Endothelial cell (in vitro differentiated cells): ENCODE measurements around the gene MTMR3. TPM values are rescaled to one million over a fixed set of nuclear protein-coding genes. Genes with fewer than 3 reads are reported as not detected.

Experiments
- DNase-seq: peaks from one replicate; pipeline ENCODE4 v3.0.0; 2021; ENCODE audit warnings: low spot score
- H3K27ac Mint-ChIP-seq: one replicate; pipeline ENCODE4 v1.8.0; 2021; ENCODE audit warnings: mixed read lengths, inconsistent platforms; ENCODE audit not compliant: unreplicated experiment
- H3K27me3 Mint-ChIP-seq: one replicate; pipeline ENCODE4 v1.8.0; 2021; ENCODE audit warnings: mild to moderate bottlenecking, moderate library complexity, mixed read lengths, inconsistent platforms; ENCODE audit not compliant: unreplicated experiment
- H3K36me3 Mint-ChIP-seq: one replicate; pipeline ENCODE4 v1.8.0; 2021; ENCODE audit warnings: mild to moderate bottlenecking, low read depth, mixed read lengths, inconsistent platforms; ENCODE audit not compliant: unreplicated experiment
- H3K4me1 Mint-ChIP-seq: one replicate; pipeline ENCODE4 v1.8.0; 2021; ENCODE audit warnings: mild to moderate bottlenecking, mixed read lengths, inconsistent platforms; ENCODE audit not compliant: unreplicated experiment
- H3K4me3 Mint-ChIP-seq: one replicate; pipeline ENCODE4 v1.8.0; 2021; ENCODE audit warnings: mild to moderate bottlenecking, mixed read lengths, inconsistent platforms; ENCODE audit not compliant: unreplicated experiment
- H3K9me3 Mint-ChIP-seq: one replicate; pipeline ENCODE4 v1.8.0; 2021; ENCODE audit warnings: mixed read lengths, inconsistent platforms; ENCODE audit not compliant: unreplicated experiment
- total RNA-seq: library from RNA; stranded (reverse); fragmentation: NEBNext Ultra II Directional; extraction: Animal tissue kit (Norgen Biotek cat#: 25700); gene quantifications from one replicate; pipeline ENCODE4 v1.2.1, GENCODE V29; 2021; ENCODE audit not compliant: unreplicated experiment
- TF ChIP-seq, protein P1 (sequence below): fragments of 200-600 bp; sonication (generic); IDR thresholded peaks from one replicate; pipeline ENCODE4 v1.5.0; 2021; ENCODE audit warnings: antibody characterized with exemption; ENCODE audit not compliant: unreplicated experiment

Gene MTMR3
- total RNA-seq, 1 donor from 2014 or later: 39.1 TPM

DNA sequence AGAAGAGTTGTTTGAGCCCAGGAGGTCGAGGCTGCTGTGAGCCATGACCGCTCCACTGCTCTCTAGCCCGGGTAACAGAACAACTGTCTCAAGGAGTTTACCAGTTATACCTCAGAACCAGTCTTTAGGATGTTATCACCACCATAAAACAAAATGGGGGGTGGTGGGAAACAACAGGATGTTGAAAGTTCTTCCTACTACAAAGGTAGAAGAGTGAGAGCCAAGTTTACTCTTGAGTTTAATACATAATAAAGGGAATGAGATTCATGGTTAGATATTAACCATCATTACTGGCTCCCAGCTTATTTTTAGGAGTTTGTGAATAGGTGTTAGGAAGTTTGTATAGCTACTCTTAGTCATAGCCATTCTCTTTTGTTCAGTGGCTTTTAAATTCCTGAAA is 118.5 kb downstream of the MTMR3 start:
- H3K27ac Mint-ChIP-seq: no peak overlapping the region
- H3K27me3 Mint-ChIP-seq: no peaks in the 10 kb centered on the region
- no peaks in the 10 kb centered on the region for H3K9me3 Mint-ChIP-seq
- H3K4me3 Mint-ChIP-seq: peak overlapping the region; percentile 29
- peaks cover 3% of the 10 kb centered on the region for H3K4me1 Mint-ChIP-seq
- H3K36me3 Mint-ChIP-seq: peaks cover 15% of the 10 kb centered on the region
- no peak for DNase-seq
- TF ChIP-seq, protein P1, sequence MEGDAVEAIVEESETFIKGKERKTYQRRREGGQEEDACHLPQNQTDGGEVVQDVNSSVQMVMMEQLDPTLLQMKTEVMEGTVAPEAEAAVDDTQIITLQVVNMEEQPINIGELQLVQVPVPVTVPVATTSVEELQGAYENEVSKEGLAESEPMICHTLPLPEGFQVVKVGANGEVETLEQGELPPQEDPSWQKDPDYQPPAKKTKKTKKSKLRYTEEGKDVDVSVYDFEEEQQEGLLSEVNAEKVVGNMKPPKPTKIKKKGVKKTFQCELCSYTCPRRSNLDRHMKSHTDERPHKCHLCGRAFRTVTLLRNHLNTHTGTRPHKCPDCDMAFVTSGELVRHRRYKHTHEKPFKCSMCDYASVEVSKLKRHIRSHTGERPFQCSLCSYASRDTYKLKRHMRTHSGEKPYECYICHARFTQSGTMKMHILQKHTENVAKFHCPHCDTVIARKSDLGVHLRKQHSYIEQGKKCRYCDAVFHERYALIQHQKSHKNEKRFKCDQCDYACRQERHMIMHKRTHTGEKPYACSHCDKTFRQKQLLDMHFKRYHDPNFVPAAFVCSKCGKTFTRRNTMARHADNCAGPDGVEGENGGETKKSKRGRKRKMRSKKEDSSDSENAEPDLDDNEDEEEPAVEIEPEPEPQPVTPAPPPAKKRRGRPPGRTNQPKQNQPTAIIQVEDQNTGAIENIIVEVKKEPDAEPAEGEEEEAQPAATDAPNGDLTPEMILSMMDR: no peak

DNA sequence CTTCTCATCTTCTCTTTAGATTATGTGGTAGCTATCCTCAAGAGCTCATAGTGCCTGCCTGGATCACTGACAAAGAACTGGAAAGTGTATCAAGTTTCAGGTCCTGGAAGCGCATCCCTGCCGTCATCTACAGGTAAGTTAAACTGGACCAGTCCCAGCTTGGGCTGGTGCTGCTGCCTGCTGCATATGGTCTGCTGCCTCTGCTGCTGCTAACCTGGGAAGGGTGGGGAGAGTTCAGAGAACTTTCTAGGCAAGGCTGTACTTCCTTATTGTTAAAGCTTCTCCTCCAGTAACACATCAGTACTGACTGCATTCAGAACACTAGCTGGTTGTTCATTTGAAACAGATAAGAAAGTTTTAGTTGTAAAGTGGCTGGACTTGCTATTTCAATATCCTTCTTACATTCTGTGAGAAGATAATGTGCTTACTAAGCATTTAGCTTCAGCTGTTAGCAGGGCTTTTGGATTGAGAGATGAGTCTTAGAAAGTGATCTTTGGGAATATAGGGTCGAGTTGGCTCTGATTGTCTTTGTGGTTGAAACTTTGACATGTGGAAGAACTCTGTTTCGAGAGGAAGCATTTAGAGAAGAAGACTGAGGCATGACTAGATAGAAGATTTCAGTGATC is 120.0 kb downstream of the MTMR3 start:
- no peaks in the 10 kb centered on the region for H3K27me3 Mint-ChIP-seq
- peaks cover 3% of the 10 kb centered on the region for H3K4me1 Mint-ChIP-seq
- H3K4me3 Mint-ChIP-seq: no peak overlapping the region
- no peak for DNase-seq
- TF ChIP-seq, protein P1: no peak
- H3K36me3 Mint-ChIP-seq: peaks cover 19% of the 10 kb centered on the region
- no peak overlapping the region for H3K27ac Mint-ChIP-seq
- H3K9me3 Mint-ChIP-seq: no peaks in the 10 kb centered on the region

DNA sequence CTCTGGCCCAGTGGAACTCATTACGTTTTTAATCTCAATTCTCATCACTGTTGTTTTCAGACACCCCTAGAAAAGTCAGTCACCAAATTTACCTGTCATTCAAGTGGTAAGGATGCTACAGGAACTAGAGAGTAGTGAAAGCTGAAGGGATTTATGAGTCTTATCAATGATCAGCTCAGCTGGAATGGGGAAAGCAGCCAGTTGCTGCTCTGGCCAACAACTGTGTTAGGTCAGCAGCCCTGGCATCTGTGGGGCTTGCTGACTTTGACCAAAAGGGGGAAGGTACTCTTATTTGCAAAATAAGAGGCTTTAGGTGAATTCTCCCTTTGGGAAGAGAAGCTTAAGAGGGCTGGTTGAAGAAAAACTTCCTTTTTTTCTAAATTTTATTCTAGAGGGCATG is 121.1 kb downstream of the MTMR3 start:
- H3K36me3 Mint-ChIP-seq: peaks cover 23% of the 10 kb centered on the region
- no peak overlapping the region for H3K4me3 Mint-ChIP-seq
- no peak for DNase-seq
- no peaks in the 10 kb centered on the region for H3K27me3 Mint-ChIP-seq
- peaks cover 3% of the 10 kb centered on the region for H3K4me1 Mint-ChIP-seq
- TF ChIP-seq, protein P1: no peak
- H3K27ac Mint-ChIP-seq: no peak overlapping the region
- no peaks in the 10 kb centered on the region for H3K9me3 Mint-ChIP-seq

DNA sequence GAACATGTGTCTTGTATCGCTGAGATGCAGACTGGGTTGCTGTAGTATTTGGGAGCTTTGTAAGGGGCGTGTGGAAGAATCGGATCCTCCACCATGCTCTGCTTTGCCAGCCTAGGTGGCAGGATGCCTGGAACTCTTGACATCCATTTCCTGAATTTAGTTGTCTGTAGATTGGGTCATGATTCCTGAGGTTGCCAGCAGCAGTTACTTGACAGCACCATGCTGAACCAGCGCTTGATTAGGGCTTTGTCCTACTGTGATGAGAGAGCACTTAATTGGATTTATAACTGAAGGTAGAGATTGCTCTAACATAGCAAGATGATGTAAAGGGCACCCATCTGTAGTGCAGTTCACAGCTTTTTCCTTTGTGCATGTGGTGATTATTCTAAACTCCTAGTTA is 121.7 kb downstream of the MTMR3 start:
- no peaks in the 10 kb centered on the region for H3K9me3 Mint-ChIP-seq
- TF ChIP-seq, protein P1: no peak

DNA sequence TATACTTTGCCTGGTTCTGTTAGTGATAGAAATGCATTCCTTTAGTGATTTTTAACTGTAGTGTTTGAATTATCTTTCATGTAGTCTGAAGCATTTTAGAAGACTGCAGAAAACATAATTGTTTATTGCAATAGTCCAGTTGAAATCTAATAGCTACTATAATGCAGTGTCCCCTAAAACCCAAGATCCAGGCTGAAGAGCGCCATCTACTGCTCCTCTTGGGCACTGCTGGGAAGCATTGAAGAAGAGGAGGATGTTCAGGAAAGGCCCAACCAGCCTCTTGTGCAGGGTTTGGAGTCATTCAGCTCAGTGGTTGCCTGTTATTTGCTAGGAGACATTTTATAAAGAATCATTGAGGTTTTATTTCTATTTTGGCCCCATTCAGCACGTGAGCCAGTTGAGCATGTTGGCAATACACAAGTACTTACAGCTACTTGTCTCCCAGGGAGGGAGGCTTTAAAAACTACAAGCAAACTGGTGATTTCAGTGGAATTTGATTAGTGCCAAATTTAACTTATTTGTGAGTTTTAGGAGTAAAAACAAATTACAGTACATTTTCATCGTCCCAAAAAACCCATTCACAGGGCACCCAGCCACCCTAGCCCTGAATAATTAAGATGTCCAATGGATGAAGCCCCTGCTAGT is 122.4 kb downstream of the MTMR3 start:
- no peak overlapping the region for H3K4me3 Mint-ChIP-seq
- TF ChIP-seq, protein P1: peak; percentile 85
- H3K9me3 Mint-ChIP-seq: no peaks in the 10 kb centered on the region
- H3K4me1 Mint-ChIP-seq: peaks cover 3% of the 10 kb centered on the region
- peaks cover 30% of the 10 kb centered on the region for H3K36me3 Mint-ChIP-seq
- DNase-seq: peak; percentile 74
- no peak overlapping the region for H3K27ac Mint-ChIP-seq
- no peaks in the 10 kb centered on the region for H3K27me3 Mint-ChIP-seq

More for the DNA sequence above, 121.7 kb downstream of the MTMR3 start:
- DNase-seq: no peak
- H3K4me3 Mint-ChIP-seq: no peak overlapping the region
- H3K27ac Mint-ChIP-seq: no peak overlapping the region
- H3K27me3 Mint-ChIP-seq: no peaks in the 10 kb centered on the region
- peaks cover 3% of the 10 kb centered on the region for H3K4me1 Mint-ChIP-seq
- H3K36me3 Mint-ChIP-seq: peaks cover 25% of the 10 kb centered on the region
